Measurements from ENCODE around the gene DVL1.
"Not testable (repeated sequence)": the region's sequence is repeated elsewhere in the genome, so short reads cannot be mapped to it uniquely, and the experiment has no call there.

Gene DVL1

DNA sequence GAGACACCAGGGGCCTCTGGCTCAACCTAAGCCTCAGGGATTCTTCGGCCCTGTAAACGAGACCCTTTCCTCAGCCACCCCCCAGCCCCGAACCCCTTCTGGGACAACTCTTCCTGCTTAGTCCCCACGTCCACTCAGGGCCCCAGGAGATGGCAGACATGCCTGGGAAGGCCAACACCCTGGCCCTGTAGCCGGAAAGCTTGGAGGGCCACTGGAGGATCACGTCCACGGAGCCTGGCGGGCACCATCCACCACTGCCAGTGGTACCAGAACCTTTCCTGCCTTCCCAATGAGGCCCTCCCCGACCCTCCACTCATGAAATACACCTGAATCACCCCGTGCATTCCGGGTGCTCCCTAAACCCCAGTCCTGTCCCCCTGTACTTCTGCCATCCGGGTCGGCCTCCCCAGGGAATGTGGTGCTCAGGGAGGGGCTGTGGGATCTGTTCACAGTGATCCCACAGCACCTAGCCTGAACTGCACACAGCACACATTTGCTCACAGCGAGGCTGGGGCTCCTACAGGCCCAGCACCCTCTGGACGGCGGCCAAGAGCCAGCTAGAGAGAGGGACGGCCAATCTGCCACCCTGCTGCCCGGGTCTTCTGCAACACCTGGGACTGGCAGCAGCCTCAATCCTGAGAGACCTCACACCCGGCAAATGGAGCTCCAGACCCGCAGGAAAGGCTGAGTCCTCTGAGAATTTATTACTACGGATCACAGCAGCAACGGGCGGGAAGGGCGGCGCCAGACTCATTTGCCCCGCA is 24.0 kb upstream of the DVL1 start:
- DNase-seq: no peak

GRCh38 chr1:1371746-1372711 is 22.8 kb upstream of the DVL1 start:
- DNase-seq: peak; percentile 62 to 79

GRCh38 chr1:1371364-1371745 is 22.1 kb upstream of the DVL1 start:
- peak in 1 of 2 experiments; percentile 34 for DNase-seq

DNA sequence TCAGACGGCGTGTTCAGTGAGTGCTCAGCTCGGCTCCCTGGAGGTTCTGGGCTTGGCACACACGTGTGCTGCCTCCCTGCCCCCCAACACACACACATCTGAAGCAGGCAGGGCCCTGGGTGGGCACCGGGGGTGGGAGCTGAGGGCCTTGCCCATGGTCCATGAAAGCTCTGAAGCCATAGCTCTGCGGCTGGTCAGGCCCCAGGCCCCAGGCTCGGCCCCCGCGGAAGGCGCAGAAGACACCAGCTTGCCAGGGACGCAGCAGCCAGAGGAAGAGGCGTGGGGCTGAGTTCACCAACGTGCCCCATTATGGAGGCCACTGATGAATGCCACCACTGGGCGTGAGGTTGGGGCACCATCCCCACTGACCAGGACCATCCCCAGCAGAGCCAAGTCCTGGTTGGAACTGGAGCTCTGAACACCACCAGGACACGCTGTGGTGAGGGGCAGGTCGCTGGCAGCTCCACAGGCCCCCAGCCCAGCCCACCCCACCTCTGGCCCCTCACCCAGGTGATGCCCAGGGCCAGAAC is 21.6 kb upstream of the DVL1 start:
- no peak for DNase-seq

GRCh38 chr1:1370094-1370493 is 20.9 kb upstream of the DVL1 start:
- DNase-seq: not testable (repeated sequence)

DNA sequence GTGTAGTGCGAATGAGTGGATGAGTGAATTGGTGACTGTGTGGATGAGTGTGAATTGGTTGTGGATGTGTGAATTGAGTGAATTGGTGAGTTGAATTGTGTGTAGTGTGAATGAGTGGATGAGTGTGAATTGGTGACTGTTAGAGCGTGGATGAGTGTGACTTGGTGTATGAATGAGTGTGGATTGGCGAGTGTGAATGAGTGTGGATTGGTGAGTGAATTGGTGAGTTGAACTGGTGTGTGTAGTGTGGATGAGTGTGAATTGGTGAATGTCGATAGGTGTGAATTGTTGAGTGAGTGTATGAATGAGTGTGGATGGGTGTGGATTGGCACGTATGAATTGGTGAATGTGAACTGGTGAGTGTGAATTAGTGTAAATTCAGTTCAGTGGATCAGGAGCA is 18.1 kb upstream of the DVL1 start:
- no peak for DNase-seq

- no peak for DNase-seq
These were observed 17.5 kb upstream of the DVL1 start for GRCh38 chr1:1366699-1367066.

- DNase-seq: no peak
These were observed 16.9 kb upstream of the DVL1 start for GRCh38 chr1:1365875-1366698.

GRCh38 chr1:1364266-1364665 is 15.0 kb upstream of the DVL1 start:
- DNase-seq: no peak

GRCh38 chr1:1361982-1362423 is 12.8 kb upstream of the DVL1 start:
- no peak for DNase-seq

DNA sequence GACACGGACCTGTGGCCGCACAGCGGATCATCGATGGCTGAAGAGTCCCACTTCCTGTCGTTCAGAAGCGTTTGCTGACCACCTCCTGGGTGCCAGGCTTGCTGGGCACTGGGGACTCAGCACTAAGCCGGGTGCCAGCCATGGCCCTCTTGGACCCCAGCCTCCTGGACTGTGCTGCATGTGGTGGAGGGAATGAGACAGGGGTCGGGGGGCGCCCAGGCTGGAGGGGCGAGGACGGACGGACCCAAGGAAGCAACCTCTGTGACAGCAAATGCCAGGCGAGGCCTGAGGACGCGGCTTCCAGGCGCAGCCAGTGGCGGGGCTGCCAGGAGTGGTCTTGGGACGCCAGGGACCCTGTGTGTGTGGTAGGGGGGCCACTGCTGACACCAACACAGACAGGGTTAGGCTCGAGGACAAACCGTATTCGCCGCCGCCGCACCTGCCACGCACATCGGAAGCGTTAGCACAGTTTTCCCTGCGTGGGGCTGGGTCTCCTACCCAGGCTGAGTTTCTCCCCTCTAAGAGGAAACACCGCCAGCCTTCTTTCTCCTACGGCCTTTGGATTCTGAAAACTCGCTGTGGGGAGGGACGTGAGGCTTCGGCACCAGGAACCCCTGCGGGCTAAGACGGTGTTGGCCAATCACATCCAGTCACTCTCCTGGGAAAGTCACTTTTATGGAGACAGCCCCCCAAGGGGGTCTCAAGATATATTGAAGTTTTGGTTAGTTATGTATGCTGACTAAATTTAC is 12.2 kb upstream of the DVL1 start:
- no peak for DNase-seq

DNA sequence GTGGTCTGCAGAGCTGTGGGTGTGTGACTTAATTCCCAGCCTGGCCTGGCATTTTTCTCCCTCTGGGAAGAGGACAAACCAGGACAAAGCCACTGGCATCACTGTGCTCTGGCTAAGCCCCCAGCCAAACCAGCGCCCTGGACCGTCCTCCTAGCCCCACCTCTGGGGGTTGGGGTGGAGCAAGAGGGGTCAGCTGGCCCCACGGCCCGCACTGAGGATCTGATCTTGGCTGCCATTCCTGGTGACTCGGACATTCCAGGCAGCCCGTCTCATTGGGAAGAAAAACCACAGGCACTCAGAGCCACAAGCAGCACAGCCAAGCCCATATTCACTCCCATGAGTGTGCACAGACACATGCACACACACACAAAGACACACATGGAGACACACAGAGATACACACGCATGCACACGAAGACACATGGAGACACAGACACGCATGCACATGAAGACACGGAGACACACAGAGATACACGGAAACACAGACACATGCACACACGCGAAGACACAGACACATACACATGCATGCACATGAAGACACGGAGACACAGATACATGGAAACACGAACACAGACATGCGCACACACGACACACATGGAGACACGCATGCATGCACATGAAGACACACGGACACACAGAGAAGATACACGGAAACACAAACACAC is 11.4 kb upstream of the DVL1 start:
- DNase-seq: no peak

DNA sequence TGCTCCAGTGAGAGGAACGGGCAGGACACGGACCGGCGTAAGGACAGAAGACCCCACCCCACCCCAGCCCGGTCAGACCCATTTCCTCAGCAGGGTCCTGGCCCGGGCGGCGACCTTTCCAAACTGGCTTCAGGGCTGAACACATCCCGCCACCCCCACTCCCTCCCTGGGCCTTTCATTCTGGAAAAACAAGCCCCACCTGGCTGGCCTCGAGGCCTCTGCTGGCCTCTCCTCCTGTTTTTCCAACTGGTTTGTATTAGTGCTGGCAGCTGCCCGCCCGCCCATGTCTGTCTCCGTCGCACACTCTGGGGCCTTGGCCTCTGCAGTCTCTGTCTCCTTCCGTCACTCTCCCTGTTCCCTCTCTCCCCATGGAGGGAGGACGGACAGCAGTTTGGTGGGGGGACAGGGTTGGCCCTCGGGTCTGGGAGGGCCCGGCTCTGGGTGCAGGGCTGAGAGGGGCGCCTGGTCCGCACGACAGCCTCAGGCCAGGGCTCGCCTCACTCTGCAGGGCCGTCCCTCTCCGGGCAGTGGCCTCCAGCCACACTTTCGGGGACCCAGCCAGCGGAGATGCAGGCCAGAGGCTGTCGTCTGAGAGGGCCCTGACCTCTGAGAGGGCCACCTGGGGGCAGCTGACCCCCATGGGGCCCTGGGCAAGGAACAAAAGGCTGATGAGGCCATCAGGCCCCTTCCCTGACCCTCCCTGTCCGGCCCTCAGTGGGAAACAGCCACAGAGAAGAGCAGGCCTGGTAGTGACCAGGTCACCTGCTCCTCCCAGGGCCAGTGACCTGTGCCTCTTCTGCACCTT is 10.6 kb upstream of the DVL1 start:
- no peak for DNase-seq

DNA sequence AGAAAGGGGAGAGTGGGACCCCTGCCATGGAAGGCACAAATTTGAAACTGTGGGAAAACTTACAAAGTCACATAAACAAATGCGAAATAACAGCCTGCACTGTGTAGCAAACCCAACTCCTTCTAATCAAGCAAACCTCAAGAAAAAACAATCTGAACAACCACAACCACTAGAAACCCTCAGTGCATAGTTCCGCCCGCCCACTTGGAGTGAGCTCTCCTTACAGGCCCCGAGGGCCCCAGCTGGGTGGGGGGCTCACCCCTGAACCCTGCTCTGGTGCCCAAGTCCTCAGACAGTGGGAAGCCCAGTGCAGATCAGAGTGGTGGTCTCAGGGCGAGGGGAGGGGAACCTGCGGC is 10.1 kb upstream of the DVL1 start:
- no peak for DNase-seq

DNA sequence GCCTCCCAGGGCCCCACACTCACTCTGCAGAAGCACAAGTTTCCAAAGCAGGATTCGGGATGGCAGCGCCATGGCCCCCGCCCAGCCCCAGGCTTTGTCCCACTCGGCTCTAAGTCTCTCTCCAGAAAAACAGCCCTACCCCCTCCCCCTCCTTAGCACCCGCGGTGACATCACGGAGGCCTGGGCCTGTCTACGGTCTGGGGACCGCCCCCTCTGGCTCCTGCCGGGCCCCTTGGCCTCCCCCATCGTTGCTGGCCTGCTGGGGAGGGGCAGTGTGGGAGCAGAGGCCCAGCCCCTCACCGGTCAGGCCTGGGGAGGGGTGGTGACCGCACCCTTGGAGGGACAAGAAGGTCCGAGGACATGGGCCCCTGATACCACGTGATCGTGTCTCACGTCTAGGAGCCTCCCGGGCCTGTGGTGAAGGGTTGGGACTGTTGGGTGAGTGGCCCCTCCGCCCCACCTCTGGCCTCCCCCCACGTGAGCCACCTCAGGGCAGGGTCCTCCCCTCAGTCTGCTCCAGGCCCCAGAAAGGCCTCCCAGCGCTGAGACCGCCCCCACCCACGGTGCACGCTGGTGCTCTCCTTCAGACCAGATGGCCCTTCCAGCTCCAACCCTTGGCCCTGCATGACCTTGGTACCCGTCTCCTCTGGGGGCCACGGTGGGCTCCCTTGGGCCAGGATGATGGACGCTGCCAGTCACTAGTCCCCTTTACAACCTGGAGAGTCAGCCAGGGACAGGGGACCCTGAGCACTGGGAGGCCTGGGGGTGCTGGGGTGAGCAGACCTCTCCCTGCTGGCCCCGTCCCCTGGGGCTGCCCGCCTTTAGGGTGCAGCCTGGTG is 9.4 kb upstream of the DVL1 start, which contains the start of gene MXRA8:
Gene MXRA8, minus strand, starts transcription at position 123 of the 839 bp plus-strand sequence. Its CDS starts 51 bp downstream, at position 72.
- no peak for DNase-seq

- DNase-seq: no peak
These were observed 8.7 kb upstream of the DVL1 start for GRCh38 chr1:1357871-1358432.

GRCh38 chr1:1356796-1357401 is 7.7 kb upstream of the DVL1 start:
- no peak for DNase-seq

GRCh38 chr1:1356166-1356795 is 7.1 kb upstream of the DVL1 start:
- DNase-seq: no peak

Data from stimulated activated CD4-positive, alpha-beta T cell treated with anti-CD3 and anti-CD28 coated beads, Interleukin-4, amount 100 ng/mL, for 4 hours (primary cell).